Peyer's patch (tissue), 4 donors: ENCODE measurements around the gene TEKT1. TPM values are rescaled to one million over a fixed set of nuclear protein-coding genes. Genes with fewer than 3 reads are reported as not detected.
A peak's percentile ranks its signal among the peaks of the same experiment; 100 is the strongest.

Experiments
- DNase-seq, 3 donors: peaks; one replicate each; pipeline ENCODE4 v3.0.0-alpha.2; 2017 to 2019
- H3K27ac ChIP-seq, 4 donors: fragments of 200-600 bp; sonication (generic); one replicate each; pipeline ENCODE4 v1.5.1; 2016 to 2019
- H3K27me3 ChIP-seq, 2 donors: fragments of 200-600 bp; sonication (generic); one replicate each; pipeline ENCODE4 v1.5.1; 2019
- H3K36me3 ChIP-seq, 3 donors: fragments of 200-600 bp; sonication (generic); one replicate each; pipeline ENCODE4 v1.5.1; 2016 to 2019
- H3K4me1 ChIP-seq, 4 donors: fragments of 200-600 bp; sonication (generic); one replicate each; pipeline ENCODE4 v1.5.1; 2016 to 2019
- H3K4me3 ChIP-seq, 4 donors: fragments of 200-600 bp; sonication (generic); 1 replicate in 3 of 4; 2 replicates in 1 of 4; pipeline ENCODE4 v1.5.1; 2016 to 2019; ENCODE audit warnings: mild to moderate bottlenecking in 1 of 4
- H3K9me3 ChIP-seq, 4 donors: fragments of 200-600 bp; sonication (generic); one replicate each; pipeline ENCODE4 v1.5.1; 2016 to 2019; ENCODE audit warnings: mild to moderate bottlenecking in 1 of 4
- CTCF ChIP-seq, 6 experiments: fragments of 450-650 bp in 4 of 6; fragments of 200-600 bp in 2 of 6; sonication (generic) in 1 of 6; IDR thresholded peaks; one replicate each; pipeline ENCODE4 v1.5.1; 2017 to 2019; ENCODE audit warnings: antibody characterized with exemption in 6 of 6, mild to moderate bottlenecking in 3 of 6, moderate library complexity in 1 of 6
- POLR2A ChIP-seq, 2 donors: fragments of 450-650 bp; IDR thresholded peaks; one replicate each; pipeline ENCODE4 v1.5.1; 2017; ENCODE audit warnings: antibody characterized with exemption in 2 of 2, mild to moderate bottlenecking in 2 of 2, moderate library complexity in 2 of 2
- total RNA-seq, 4 donors: library from RNA; depleted of rRNA; stranded (reverse); fragments of >200 nt; gene quantifications; one replicate each; pipeline ENCODE4 v1.1.0, GENCODE V29; 2016

Gene TEKT1
- total RNA-seq, 4 donors from 2014 or later, result not detected

- Histone ChIP-seq H3K9me3 (no peaks in the 10 kb centered on the region), H3K4me1 (peaks cover 0 to 41% (median 6%) of the 10 kb centered on the region in 4 donors), H3K27ac (peak overlapping the region; percentile 75 to 86 (median 80)), H3K36me3 (peaks cover 0 to 24% (median 0%) of the 10 kb centered on the region in 3 donors), H3K27me3 (no peaks in the 10 kb centered on the region), H3K4me3 (peak overlapping the region; percentile 53 to 70 (median 59))
- DNase-seq, result no peak
- no peak for TF ChIP-seq POLR2A (IDR thresholded peaks at IDR 0.05)
- TF ChIP-seq CTCF (IDR thresholded peaks at IDR 0.05), result no peak
Measured at GRCh38 chr17:6755281-6755680, 76.2 kb downstream of the TEKT1 start.

- Histone ChIP-seq H3K4me1 (peaks cover 0 to 41% (median 6%) of the 10 kb centered on the region in 4 donors), H3K27me3 (no peaks in the 10 kb centered on the region), H3K4me3 (no peak overlapping the region), H3K27ac (peak overlapping the region; percentile 45 to 82 (median 62)), H3K9me3 (no peaks in the 10 kb centered on the region), H3K36me3 (peaks cover 0 to 9% (median 0%) of the 10 kb centered on the region in 3 donors)
- TF ChIP-seq CTCF (IDR thresholded peaks at IDR 0.05) (no peak), POLR2A (IDR thresholded peaks at IDR 0.05) (no peak)
- DNase-seq, result no peak
Measured at GRCh38 chr17:6753546-6753945, 78.0 kb downstream of the TEKT1 start.

- peak overlapping the region; percentile 45 to 82 (median 62) for H3K27ac ChIP-seq
- H3K27me3 ChIP-seq, result no peaks in the 10 kb centered on the region
- TF ChIP-seq CTCF (IDR thresholded peaks at IDR 0.05), result no peak
- no peak for TF ChIP-seq POLR2A (IDR thresholded peaks at IDR 0.05)
- H3K4me3 ChIP-seq, result no peak overlapping the region
- peaks cover 0 to 36% (median 6%) of the 10 kb centered on the region in 4 donors for H3K4me1 ChIP-seq
- no peaks in the 10 kb centered on the region for H3K9me3 ChIP-seq
- H3K36me3 ChIP-seq, result peaks cover 0 to 4% (median 0%) of the 10 kb centered on the region in 3 donors
- DNase-seq, result peak in 1 of 3 donors; percentile 61
Measured at GRCh38 chr17:6753006-6753445, 78.5 kb downstream of the TEKT1 start.

GRCh38 chr17:6752068-6752909 is 79.2 kb downstream of the TEKT1 start:
- TF ChIP-seq POLR2A (IDR thresholded peaks at IDR 0.05) (no peak), CTCF (IDR thresholded peaks at IDR 0.05) (no peak)
- peak overlapping the region; percentile 45 to 82 (median 62) for H3K27ac ChIP-seq
- no peak overlapping the region for H3K4me3 ChIP-seq
- peaks cover 0 to 29% (median 6%) of the 10 kb centered on the region in 4 donors for H3K4me1 ChIP-seq
- H3K27me3 ChIP-seq, result no peaks in the 10 kb centered on the region
- peak in 1 of 3 donors; percentile 51 for DNase-seq
- H3K9me3 ChIP-seq, result no peaks in the 10 kb centered on the region
- no peaks in the 10 kb centered on the region for H3K36me3 ChIP-seq

- H3K27me3 ChIP-seq, result no peaks in the 10 kb centered on the region
- no peak for DNase-seq
- TF ChIP-seq CTCF (IDR thresholded peaks at IDR 0.05), result no peak
- TF ChIP-seq POLR2A (IDR thresholded peaks at IDR 0.05), result no peak
Measured at GRCh38 chr17:6749519-6749918, 82.0 kb downstream of the TEKT1 start.

More at GRCh38 chr17:6749519-6749918, 82.0 kb downstream of the TEKT1 start:
- Histone ChIP-seq H3K9me3 (no peaks in the 10 kb centered on the region), H3K27ac (no peak overlapping the region), H3K36me3 (no peaks in the 10 kb centered on the region), H3K4me1 (peaks cover 0 to 11% (median 3%) of the 10 kb centered on the region in 4 donors), H3K4me3 (no peak overlapping the region)
